HG02678 (cell line): ENCODE data around the gene P3H3.
"Not testable (repeated sequence)": the region's sequence is repeated elsewhere in the genome, so short reads cannot be mapped to it uniquely, and the experiment has no call there.

Experiments used
- ATAC-seq: cut with Tn5 transposase; IDR thresholded peaks from one replicate; pipeline ENCODE4 v1.9.1; 2021; ENCODE audit warnings: mild to moderate bottlenecking, moderate library complexity; ENCODE audit not compliant: unreplicated experiment

The P3H3 gene

GRCh38 chr12:6863586-6864321, 35.5 kb downstream of the P3H3 start:
- ATAC-seq = no peak

GRCh38 chr12:6865307-6865706, 37.1 kb downstream of the P3H3 start:
- ATAC-seq = not testable (repeated sequence)

- ATAC-seq = no peak
Observed at GRCh38 chr12:6866163-6866919, 38.1 kb downstream of the P3H3 start.

GRCh38 chr12:6866920-6867412, 38.8 kb downstream of the P3H3 start:
- peak; percentile 13 for ATAC-seq

GRCh38 chr12:6867413-6868210, 39.4 kb downstream of the P3H3 start, which contains the start of gene TPI1:
Gene TPI1, plus strand, starts transcription at chr12:6867531. Its CDS starts 36 bp downstream, at chr12:6867567.
- ATAC-seq = peak; percentile 70

- ATAC-seq = no peak
Observed at GRCh38 chr12:6868211-6869048, 40.2 kb downstream of the P3H3 start.

GRCh38 chr12:6869049-6870021, 41.1 kb downstream of the P3H3 start:
- no peak for ATAC-seq

GRCh38 chr12:6870304-6870703, 42.1 kb downstream of the P3H3 start:
- ATAC-seq = not testable (repeated sequence)

GRCh38 chr12:6871052-6871957, 43.1 kb downstream of the P3H3 start:
- ATAC-seq = no peak

- ATAC-seq = peak; percentile 28
Observed at GRCh38 chr12:6872073-6873048, 44.2 kb downstream of the P3H3 start.

- peak; percentile 86 for ATAC-seq
Observed at GRCh38 chr12:6873094-6874014, 45.1 kb downstream of the P3H3 start, which contains the start of gene SPSB2. Gene SPSB2, minus strand, starts transcription at chr12:6873303. Its CDS starts 402 bp downstream, at chr12:6872901.

- ATAC-seq = not testable (repeated sequence)
Observed at GRCh38 chr12:6874015-6874368, 45.8 kb downstream of the P3H3 start.

- not testable (repeated sequence) for ATAC-seq
Observed at GRCh38 chr12:6879824-6880223, 51.6 kb downstream of the P3H3 start.

- no peak for ATAC-seq
Observed at GRCh38 chr12:6883252-6883651, 55.0 kb downstream of the P3H3 start.

- no peak for ATAC-seq
Observed at GRCh38 chr12:6883683-6884082, 55.5 kb downstream of the P3H3 start.

- no peak for ATAC-seq
Observed at GRCh38 chr12:6884539-6884938, 56.3 kb downstream of the P3H3 start.
